GM12872 (cell line): Measurements from ENCODE around the gene THSD4.

ENCODE experiments used
- CTCF ChIP-seq: IDR thresholded peaks from 3 replicates; pipeline ENCODE4 v1.5.1; 2011; ENCODE audit warnings: low read depth, mild to moderate bottlenecking, low read length, moderate library complexity; ENCODE audit not compliant: insufficient read depth

The THSD4 gene

GRCh38 chr15:71346464-71346863 lies 231.2 kb downstream of the THSD4 start:
- TF ChIP-seq CTCF, result no peak

- no peak for TF ChIP-seq CTCF
Measured at GRCh38 chr15:71348597-71348996, 233.3 kb downstream of the THSD4 start.

GRCh38 chr15:71349336-71349735 lies 234.1 kb downstream of the THSD4 start:
- no peak for TF ChIP-seq CTCF

GRCh38 chr15:71349736-71350526 lies 234.7 kb downstream of the THSD4 start:
- TF ChIP-seq CTCF, result no peak

GRCh38 chr15:71350622-71351378 lies 235.5 kb downstream of the THSD4 start:
- no peak for TF ChIP-seq CTCF

GRCh38 chr15:71352125-71352524 lies 236.9 kb downstream of the THSD4 start:
- no peak for TF ChIP-seq CTCF

- TF ChIP-seq CTCF, result no peak
Measured at GRCh38 chr15:71352765-71353164, 237.5 kb downstream of the THSD4 start.
